ENCODE measurements around the gene NPPA. TPM values are rescaled to one million over a fixed set of nuclear protein-coding genes. Genes with fewer than 3 reads are reported as not detected.
"Not testable (repeated sequence)": the region's sequence is repeated elsewhere in the genome, so short reads cannot be mapped to it uniquely, and the experiment has no call there.

NPPA gene
- 1.8 TPM for polyA plus RNA-seq (ENCODE audit: insufficient read length)

DNA sequence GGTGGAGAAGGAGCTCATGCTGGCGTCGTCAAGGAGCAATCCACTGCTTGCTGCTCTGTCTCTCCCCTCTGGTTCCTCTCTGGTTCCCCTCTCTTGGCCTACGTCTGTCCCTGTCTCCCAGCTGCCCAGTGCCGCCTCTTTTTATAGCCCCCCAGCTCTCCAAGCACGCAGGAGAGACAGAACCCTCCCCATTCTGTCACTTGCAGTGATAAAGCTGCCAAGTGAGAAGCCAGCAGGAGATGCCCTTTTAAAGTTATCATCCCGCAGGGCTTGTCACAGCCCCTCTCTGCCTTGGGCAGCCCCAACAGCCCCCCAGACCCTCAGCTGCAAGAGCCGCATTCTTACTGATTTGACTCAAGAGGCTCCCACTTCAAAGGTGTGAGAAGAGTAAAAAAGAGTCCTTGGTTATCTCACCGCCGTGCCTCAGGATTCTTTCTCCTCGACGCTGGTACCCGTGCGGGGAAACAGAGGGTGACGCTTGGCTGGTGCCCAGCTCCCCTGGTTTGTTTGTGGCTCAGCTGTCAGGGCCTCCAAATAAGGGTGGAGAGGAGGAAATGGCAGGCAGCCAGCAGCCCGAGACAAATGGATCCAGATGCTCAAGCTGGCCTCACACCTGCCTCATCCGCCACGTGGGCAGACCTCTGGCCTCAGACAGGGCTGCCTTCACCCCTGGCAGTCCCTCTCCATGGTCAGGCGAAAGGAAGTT lies at the start of gene NPPA:
TSS of gene NPPA (minus strand) at position 117 of the 706 bp plus-strand sequence. CDS start at position 18, 99 bp downstream.
- DNase-seq = peak; percentile 23

- not testable (repeated sequence) for DNase-seq
Measured at GRCh38 chr1:11894501-11894900, 46.9 kb upstream of the NPPA start.

DNA sequence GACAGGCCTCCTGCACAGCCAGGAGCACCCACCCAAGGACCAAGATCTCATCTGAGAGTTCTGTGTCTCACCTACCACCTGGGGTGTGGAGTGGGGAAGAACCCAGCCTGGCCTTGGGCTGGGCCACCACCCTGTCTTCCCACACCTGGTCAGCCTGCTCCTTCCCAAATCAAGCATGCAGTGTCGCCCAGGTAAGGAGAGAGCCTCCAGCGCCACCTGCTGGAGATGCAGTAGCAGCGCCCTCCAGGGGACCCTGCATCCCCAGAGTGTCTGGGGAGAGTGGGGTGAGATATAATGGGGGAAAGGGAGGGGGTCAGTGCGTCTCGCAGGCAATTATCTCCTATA lies 46.3 kb upstream of the NPPA start:
- DNase-seq = peak; percentile 45

DNA sequence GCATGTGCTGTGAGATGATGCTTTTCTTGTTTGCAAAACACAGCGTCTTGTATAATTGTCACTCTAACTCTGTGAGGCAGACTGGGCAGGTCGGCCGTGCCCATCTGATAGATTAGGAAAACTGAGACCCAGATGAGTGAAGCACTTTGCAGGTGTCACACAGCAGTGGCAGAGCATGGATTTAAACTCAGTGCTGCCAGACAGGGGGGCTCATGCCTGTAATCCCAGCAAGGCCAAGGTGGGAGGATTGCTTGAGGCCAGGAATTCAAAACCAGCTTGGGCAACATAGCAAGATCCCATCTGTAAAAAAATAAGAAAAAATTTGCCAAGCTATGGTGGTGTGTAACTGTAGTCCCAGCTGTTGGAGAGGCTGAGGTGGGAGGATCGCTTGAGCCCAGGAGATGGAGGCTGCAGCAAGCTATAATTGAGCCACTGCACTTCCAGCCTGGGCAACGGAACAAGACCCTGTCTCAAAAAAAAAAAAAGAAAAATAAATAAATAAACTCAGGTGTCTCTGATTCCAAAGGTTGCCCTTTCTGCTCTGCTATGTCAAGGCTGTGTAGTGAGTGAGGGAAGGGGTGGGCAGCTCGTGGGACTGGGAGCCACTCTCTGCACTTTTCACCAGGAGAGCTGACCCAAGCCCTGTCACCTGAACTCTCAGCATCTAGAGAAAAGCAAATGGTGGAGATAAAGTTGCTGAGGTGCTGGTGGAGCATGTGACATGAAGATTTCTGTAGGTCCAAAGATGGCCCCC lies 44.0 kb upstream of the NPPA start:
- DNase-seq = no peak

DNA sequence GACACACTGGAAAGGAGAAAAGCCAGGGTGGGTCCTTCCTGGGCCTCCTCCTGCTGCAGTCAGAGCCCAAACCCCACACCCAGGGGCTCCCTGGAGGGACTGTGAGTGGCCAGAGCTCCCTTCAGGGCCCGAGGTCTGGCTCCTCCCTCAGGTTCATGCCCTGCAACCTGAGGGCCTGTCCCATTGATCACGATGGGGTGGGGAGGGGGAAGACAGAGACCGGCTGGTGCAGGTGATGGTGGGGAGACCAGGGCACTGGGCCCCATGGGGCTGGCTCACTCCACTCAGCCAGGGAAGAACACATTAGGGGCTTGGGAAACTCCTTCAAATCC lies 41.3 kb upstream of the NPPA start:
- no peak for DNase-seq

GRCh38 chr1:11888206-11888876 lies 40.8 kb upstream of the NPPA start:
- DNase-seq = no peak

DNA sequence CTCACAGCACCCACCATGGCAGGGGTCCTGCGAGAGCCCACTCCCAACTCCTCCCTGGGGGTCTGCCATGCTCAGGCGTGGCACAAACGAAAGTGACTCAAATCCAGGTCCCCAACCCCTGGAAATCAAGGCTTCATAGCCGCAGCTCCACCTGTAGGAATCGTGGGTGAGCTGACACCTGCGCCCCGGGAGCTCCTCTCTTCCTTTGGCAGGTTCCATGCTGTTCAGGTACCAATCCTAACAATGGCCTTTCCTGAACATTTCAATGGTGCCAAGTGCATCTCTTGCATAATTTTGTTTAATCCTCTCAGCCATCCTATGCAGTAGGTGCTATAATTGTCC lies 40.1 kb upstream of the NPPA start:
- no peak for DNase-seq

DNA sequence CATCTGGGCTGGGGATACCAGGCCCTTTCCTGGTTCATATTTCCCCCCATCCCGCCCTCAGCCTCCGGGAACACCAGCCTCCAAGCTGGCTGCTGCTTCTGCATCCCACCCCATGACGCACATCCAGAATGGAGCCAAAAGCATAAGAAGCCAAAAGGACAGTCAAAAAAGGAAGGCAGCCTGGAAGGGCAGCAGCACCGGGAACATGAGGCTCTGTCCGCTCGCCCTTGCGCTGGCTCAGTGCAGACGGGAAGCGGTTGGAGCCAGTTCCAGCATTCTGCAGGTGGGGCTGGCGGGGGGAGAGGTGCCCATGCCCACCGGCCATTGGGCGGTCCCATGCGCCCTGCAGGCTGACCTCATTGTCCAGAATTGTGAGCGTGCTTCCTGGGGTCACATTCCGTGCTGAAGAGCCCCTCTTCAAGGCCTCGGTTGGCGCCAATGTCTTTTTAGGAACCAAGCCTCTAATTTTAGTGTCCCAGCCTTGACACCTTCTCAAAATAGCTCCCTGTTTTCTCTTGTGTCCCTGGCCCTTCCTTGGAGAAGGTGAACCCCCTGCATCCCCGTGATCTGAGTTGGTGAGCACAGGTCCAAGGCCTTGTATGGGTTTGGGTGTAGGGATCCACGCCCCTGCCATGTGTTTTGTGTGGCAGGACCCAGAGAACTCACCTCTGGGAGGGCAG lies 39.5 kb upstream of the NPPA start:
- DNase-seq = peak; percentile 66

DNA sequence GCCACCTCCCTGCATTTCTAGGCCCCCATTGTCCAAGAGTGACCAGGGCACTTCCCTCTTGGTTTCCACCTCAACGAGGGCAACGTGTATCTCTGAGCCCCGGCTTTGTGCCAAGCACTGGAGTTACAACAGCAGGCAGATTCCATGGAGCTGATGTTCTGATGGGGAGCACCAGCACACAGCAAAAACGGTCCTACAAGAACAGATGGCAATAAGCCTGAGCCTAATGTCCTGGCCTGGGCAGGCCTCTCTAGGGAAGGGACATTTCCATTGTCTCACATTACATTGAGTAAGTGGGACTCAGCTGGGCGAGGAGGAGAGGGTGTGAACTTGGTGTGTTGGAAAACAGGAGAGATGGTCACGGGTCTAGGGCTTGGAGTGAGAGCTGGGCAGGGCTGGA lies 38.3 kb upstream of the NPPA start:
- DNase-seq = no peak

DNA sequence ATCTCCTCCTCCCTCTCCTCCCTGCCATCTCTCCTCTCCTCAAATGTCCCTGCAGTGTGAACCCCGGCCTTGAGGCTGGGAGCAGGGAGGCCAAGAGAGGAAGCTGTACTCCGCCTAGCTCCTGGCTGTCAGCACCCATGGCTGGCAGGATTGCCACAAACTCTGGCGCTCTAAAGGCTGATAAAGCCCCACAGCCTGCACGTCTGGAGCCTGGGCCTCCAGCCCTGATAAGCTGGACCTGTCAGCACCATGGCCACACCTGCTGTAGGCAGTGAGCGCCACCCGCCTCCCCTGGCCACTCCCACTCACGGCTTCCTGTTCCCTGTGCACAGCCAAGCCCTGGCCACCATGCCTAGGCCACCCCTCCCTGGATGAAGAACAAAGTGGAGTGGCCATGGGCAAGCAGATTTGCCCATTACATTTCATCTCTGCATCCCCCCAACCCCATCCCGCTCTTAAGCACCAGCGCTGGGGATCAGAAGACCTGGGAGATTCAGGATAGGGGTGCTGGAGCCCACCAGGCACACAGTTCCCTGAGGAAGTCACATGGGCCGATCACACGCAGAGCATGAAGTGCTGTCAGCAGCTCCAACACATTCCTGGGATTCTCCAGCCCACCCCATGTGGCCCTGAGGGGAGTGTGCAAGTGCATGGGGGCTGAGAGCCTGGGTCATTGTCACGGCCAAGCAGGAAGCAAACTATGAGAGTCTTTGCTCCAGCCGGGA lies 35.4 kb upstream of the NPPA start:
- DNase-seq = no peak

GRCh38 chr1:11881749-11882441 lies 34.3 kb upstream of the NPPA start:
- DNase-seq = no peak

DNA sequence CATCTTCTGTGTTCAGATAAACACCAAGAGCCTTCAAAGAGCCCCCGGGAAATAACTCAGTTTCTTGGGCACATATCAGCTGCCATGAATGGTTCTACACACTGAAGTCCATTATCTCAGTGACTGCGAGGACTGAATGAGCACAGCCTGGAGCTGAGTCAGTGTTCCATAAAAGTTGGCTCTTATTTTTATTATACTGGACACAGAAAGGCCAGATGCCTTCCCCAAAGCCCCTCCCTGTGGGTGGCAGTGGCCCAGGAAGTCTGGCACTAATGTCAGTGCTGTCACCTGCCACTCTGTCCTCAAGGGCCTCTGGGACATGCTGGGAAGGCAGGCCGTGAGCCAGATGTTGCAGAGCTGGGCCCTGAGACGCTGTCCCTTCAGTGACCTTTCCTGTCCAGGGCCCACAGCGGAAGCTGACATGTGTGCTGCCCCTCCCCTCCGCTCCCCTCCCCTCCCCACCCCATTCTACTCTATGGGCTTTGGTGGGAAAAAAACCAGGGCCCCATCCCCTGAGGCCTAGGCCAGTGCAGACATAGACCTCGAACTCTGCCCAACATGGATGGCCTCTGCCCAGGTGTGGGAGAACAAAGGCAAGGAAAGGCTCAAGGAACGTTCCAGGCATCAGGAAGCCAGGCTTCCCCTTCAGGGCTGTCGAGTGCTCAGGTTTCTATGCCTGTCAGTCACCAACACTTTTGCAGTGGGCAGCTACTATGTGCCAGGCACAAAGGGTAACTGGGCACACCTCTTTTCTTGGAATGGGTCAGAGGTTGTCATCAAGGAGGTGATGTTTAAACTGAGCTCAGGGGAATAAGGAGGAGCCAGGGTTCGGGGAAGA lies 33.5 kb upstream of the NPPA start:
- peak; percentile 74 for DNase-seq

DNA sequence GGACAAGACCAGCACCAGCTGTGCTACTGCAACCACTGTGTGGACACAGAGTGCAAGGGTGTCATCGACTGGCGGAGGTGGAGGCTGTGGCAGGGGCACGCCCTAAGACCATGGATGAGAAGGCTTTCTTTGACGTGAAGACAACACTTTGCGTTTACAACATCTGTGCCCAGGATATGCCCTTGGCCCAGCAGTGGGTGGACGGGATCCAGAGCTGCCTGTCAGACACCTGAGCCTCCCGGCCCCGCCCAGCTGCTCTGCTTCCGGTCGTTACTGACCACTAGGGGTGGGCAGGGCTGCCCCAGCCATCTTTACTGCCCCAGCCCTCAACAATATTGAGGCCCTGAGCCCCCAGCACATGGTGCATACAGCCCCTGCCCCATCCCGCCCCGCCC lies 32.6 kb upstream of the NPPA start:
- no peak for DNase-seq

- DNase-seq = no peak
Measured at GRCh38 chr1:11879311-11880180, 32.0 kb upstream of the NPPA start.

GRCh38 chr1:11878891-11879190 lies 31.3 kb upstream of the NPPA start:
- no peak for DNase-seq

DNA sequence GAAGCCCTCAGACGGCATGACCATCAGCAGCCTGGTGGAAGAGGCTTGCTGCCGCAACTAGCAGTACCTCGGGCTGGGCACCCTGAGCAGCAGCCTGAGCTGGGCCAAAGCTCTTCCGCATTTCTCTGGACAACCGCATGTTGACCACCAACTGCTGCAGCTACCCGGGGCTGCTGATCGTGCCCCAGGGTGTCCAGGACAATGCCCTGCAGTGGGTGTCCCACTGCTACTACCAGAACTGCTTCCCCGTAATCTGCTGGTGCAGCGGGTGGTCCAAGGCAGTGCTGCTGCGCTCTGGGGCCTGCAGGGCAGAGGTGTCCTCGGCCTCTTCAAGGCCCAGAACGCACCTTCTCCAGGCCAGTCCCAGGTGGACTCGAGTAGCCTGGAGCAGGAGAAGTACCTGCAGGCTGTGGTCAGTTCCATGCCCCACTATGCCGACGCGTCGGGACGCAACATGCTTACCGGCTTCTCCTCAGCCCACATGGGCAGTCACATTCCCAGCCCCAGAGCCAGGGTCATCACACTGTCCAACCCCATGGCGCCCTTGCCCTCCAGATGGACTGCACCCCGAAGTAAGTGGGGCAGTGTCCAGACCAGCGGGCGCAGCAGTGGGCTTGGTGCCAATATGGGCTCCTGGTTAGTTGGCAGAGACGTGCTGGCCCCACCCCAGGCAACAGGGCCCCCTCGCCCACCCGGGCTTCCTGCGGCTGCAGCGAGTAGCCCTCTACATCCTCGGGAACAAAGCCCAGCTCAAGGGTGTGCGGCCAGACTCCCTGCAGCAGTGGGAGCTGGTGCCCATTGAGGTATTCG lies 30.7 kb upstream of the NPPA start:
- no peak for DNase-seq

DNA sequence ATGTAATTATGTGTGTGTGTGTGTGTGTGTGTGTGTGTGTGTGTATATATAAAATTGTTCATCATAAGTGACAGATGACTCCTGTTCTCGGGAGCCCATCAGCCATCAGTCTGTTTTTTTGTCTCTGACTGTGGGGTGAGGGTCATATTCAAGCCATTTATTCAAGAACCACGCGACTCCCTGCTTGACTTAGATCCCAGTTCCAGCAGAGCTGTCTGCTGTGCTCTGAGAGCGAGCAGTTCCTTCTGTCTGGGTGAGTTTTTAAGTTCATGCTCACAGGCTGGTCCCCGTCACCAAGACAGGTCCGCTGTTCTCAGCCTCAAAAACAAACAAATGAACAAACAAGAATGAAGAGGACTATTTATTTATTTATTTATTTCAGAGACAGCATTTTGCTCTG lies 29.5 kb upstream of the NPPA start:
- DNase-seq = no peak

GRCh38 chr1:11875094-11875493 lies 27.5 kb upstream of the NPPA start:
- no peak for DNase-seq

GRCh38 chr1:11874624-11875023 lies 27.0 kb upstream of the NPPA start:
- DNase-seq = no peak

DNA sequence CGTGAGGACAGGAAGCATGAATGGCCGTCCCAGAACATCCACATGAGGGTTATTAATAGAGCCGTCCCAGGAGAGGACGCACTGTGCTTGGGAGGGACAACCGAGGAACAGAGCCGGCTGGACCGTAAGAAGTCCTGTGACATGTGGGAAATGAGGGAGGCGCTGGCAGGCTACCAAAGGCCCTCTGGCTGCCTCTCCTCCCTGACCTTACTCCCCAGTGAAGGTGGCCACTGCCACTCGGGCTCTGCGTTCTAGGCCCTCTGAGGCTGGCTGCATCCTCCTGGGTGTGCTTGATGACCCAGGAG lies 26.6 kb upstream of the NPPA start:
- DNase-seq = no peak

All from hindlimb muscle (tissue), 1 donor.